ENCODE measurements around the gene TTC8.
"Not testable (repeated sequence)": the region's sequence is repeated elsewhere in the genome, so short reads cannot be mapped to it uniquely, and the experiment has no call there.

Gene TTC8

GRCh38 chr14:88824314-88825077 is at the start of gene TTC8:
Gene TTC8 (plus strand): TSS chr14:88824651. CDS start chr14:88824708, 57 bp downstream.
- peak; percentile 62 to 68 for DNase-seq (ENCODE audit: low read depth in 2 of 2)

- DNase-seq (ENCODE audit: low read depth in 2 of 2): no peak
Observed at GRCh38 chr14:88775532-88775931, 48.9 kb upstream of the TTC8 start.

- no peak for DNase-seq (ENCODE audit: low read depth in 2 of 2)
Observed at GRCh38 chr14:88785911-88786310, 38.5 kb upstream of the TTC8 start.

GRCh38 chr14:88786715-88787114 is 37.7 kb upstream of the TTC8 start:
- DNase-seq (ENCODE audit: low read depth in 2 of 2): no peak

- DNase-seq (ENCODE audit: low read depth in 2 of 2): not testable (repeated sequence)
Observed at GRCh38 chr14:88789573-88789972, 34.9 kb upstream of the TTC8 start.

GRCh38 chr14:88790501-88791251 is 33.8 kb upstream of the TTC8 start:
- no peak for DNase-seq (ENCODE audit: low read depth in 2 of 2)

- DNase-seq (ENCODE audit: low read depth in 2 of 2): no peak
Observed at GRCh38 chr14:88791252-88791621, 33.2 kb upstream of the TTC8 start.

GRCh38 chr14:88791629-88792472 is 32.6 kb upstream of the TTC8 start:
- peak in 1 of 2 donors; percentile 26 for DNase-seq (ENCODE audit: low read depth in 2 of 2)

GRCh38 chr14:88792473-88793258 is 31.8 kb upstream of the TTC8 start, which contains the start of gene EML5:
Gene EML5 (minus strand): TSS chr14:88792953. CDS start chr14:88792503, 450 bp downstream.
- peak; percentile 74 to 81 for DNase-seq (ENCODE audit: low read depth in 2 of 2)

- DNase-seq (ENCODE audit: low read depth in 2 of 2): no peak
Observed at GRCh38 chr14:88793259-88793625, 31.2 kb upstream of the TTC8 start.

- no peak for DNase-seq (ENCODE audit: low read depth in 2 of 2)
Observed at GRCh38 chr14:88798156-88798555, 26.3 kb upstream of the TTC8 start.

- no peak for DNase-seq (ENCODE audit: low read depth in 2 of 2)
Observed at GRCh38 chr14:88799522-88799921, 24.9 kb upstream of the TTC8 start.

GRCh38 chr14:88802596-88802995 is 21.9 kb upstream of the TTC8 start:
- DNase-seq (ENCODE audit: low read depth in 2 of 2): no peak

GRCh38 chr14:88804035-88804434 is 20.4 kb upstream of the TTC8 start:
- no peak for DNase-seq (ENCODE audit: low read depth in 2 of 2)

- no peak for DNase-seq (ENCODE audit: low read depth in 2 of 2)
Observed at GRCh38 chr14:88804477-88804876, 20.0 kb upstream of the TTC8 start.

GRCh38 chr14:88808359-88808758 is 16.1 kb upstream of the TTC8 start:
- no peak for DNase-seq (ENCODE audit: low read depth in 2 of 2)

- DNase-seq (ENCODE audit: low read depth in 2 of 2): no peak
Observed at GRCh38 chr14:88815980-88816379, 8.5 kb upstream of the TTC8 start.

GRCh38 chr14:88818018-88818417 is 6.4 kb upstream of the TTC8 start:
- DNase-seq (ENCODE audit: low read depth in 2 of 2): no peak

- DNase-seq (ENCODE audit: low read depth in 2 of 2): not testable (repeated sequence)
Observed at GRCh38 chr14:88819674-88820073, 4.8 kb upstream of the TTC8 start.

- no peak for DNase-seq (ENCODE audit: low read depth in 2 of 2)
Observed at GRCh38 chr14:88821378-88821777, 3.1 kb upstream of the TTC8 start.

- DNase-seq (ENCODE audit: low read depth in 2 of 2): no peak
Observed at GRCh38 chr14:88821888-88822287, 2.6 kb upstream of the TTC8 start.

GRCh38 chr14:88823968-88824313 is 510 bp upstream of the TTC8 start:
- DNase-seq (ENCODE audit: low read depth in 2 of 2): no peak

Data from activated CD4-positive, alpha-beta T cell treated with anti-CD3 and anti-CD28 coated beads for 24 hours (primary cell).